Right atrium auricular region (tissue), 2 donors: ENCODE results near the gene SLC6A16. TPM values are rescaled to one million over a fixed set of nuclear protein-coding genes. Genes with fewer than 3 reads are reported as not detected.
"Not testable (repeated sequence)": the region's sequence is repeated elsewhere in the genome, so short reads cannot be mapped to it uniquely, and the experiment has no call there.

Experiments used
- DNase-seq: peaks from one replicate; pipeline ENCODE4 v3.0.0-alpha.2; 2019; ENCODE audit warnings: low spot score
- H3K27ac ChIP-seq, 2 donors: fragments of 200-600 bp; sonication (generic); 1 replicate in 1 of 2; 2 replicates in 1 of 2; pipeline ENCODE4 v1.5.1; 2016 to 2019
- H3K27me3 ChIP-seq, 2 donors: fragments of 200-600 bp; sonication (generic); one replicate each; pipeline versions ENCODE4 v1.5.1 to v1.6.0; 2017 to 2019
- H3K36me3 ChIP-seq: fragments of 200-600 bp; sonication (generic); one replicate; pipeline ENCODE4 v1.5.1; 2016
- H3K4me1 ChIP-seq, 2 donors: fragments of 200-600 bp; sonication (generic); one replicate each; pipeline versions ENCODE4 v1.5.1 to v1.6.0; 2017 to 2019
- H3K4me3 ChIP-seq, 2 donors: fragments of 200-600 bp; sonication (generic); 1 replicate in 1 of 2; 2 replicates in 1 of 2; pipeline ENCODE4 v1.5.1; 2017 to 2019; ENCODE audit warnings: mild to moderate bottlenecking in 1 of 2, moderate library complexity in 1 of 2
- H3K9me3 ChIP-seq, 2 donors: fragments of 200-600 bp; sonication (generic); one replicate each; pipeline ENCODE4 v1.5.1; 2019
- CTCF ChIP-seq, 2 donors: fragments of 200-600 bp; sonication (generic); IDR thresholded peaks; one replicate each; pipeline ENCODE4 v1.5.1; 2019; ENCODE audit warnings: antibody characterized with exemption in 2 of 2
- total RNA-seq, 2 donors: library from RNA; depleted of rRNA; stranded (reverse); fragments of >200 nt; gene quantifications; one replicate each; pipeline ENCODE4 v1.1.0, GENCODE V29; 2016

Gene SLC6A16
- total RNA-seq, 2 donors from 2014 or later = 0.56 to 0.90 TPM

DNA sequence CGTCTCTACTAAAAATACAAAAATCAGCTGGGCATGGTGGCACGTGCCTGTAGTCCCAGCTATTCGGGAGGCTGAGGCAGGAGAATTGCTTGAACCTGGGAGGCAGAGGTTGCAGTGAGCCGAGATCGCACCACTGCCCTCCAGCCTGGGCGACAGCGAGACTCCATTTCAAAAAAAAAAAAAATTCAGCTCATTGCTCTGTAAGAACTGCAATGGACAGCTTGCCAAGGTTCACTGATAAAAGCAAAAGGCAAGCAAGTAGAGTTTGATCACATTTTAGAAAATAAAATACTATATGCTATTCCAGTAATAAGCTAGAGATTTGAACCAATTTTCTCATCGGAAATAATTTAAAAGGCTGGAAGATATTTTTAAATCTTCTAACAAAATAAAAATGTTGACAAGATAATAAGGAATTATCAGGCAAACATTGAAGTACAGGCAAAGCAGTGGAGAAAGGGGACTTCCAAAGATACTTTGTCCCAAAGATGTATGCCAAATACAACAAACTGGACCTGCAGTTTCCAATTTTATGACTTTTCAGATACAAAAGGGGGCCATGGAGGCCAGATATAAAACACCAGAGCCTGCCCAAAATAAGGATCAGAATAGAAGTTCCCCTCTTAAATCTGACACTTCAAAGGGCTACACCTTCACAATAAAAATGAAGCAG is 29.6 kb downstream of the SLC6A16 start:
- no peak for DNase-seq
- no peak overlapping the region for H3K27ac ChIP-seq
- H3K4me3 ChIP-seq = no peak overlapping the region
- TF ChIP-seq CTCF (IDR thresholded peaks at IDR 0.05) = no peak
- no peaks in the 10 kb centered on the region for H3K9me3 ChIP-seq
- H3K36me3 ChIP-seq = peaks cover 6% of the 10 kb centered on the region
- no peaks in the 10 kb centered on the region for H3K4me1 ChIP-seq
- H3K27me3 ChIP-seq = no peaks in the 10 kb centered on the region

GRCh38 chr19:49294401-49294800 is 30.6 kb downstream of the SLC6A16 start:
- Histone ChIP-seq H3K27me3 (no peaks in the 10 kb centered on the region), H3K4me3 (no peak overlapping the region), H3K4me1 (no peaks in the 10 kb centered on the region), H3K36me3 (peaks cover 6% of the 10 kb centered on the region), H3K27ac (no peak overlapping the region), H3K9me3 (no peaks in the 10 kb centered on the region)
- TF ChIP-seq CTCF (IDR thresholded peaks at IDR 0.05) = no peak
- no peak for DNase-seq

- DNase-seq = no peak
- Histone ChIP-seq H3K36me3 (peaks cover 6% of the 10 kb centered on the region), H3K27me3 (no peaks in the 10 kb centered on the region), H3K4me1 (no peaks in the 10 kb centered on the region), H3K4me3 (no peak overlapping the region), H3K27ac (no peak overlapping the region), H3K9me3 (no peaks in the 10 kb centered on the region)
- TF ChIP-seq CTCF (IDR thresholded peaks at IDR 0.05) = no peak
These were observed 34.5 kb downstream of the SLC6A16 start for GRCh38 chr19:49290517-49290916.

GRCh38 chr19:49289286-49289685 is 35.7 kb downstream of the SLC6A16 start:
- not testable (repeated sequence) for H3K27me3 ChIP-seq, DNase-seq, H3K4me1 ChIP-seq, H3K27ac ChIP-seq, H3K9me3 ChIP-seq, H3K36me3 ChIP-seq, H3K4me3 ChIP-seq

GRCh38 chr19:49288205-49288604 is 36.8 kb downstream of the SLC6A16 start:
- H3K27me3 ChIP-seq, H3K9me3 ChIP-seq, H3K36me3 ChIP-seq, H3K27ac ChIP-seq, DNase-seq, H3K4me1 ChIP-seq, H3K4me3 ChIP-seq: not testable (repeated sequence)

GRCh38 chr19:49287141-49287770 is 37.7 kb downstream of the SLC6A16 start:
- TF ChIP-seq CTCF (IDR thresholded peaks at IDR 0.05) = no peak
- no peaks in the 10 kb centered on the region for H3K36me3 ChIP-seq
- no peaks in the 10 kb centered on the region for H3K4me1 ChIP-seq
- H3K27me3 ChIP-seq = no peaks in the 10 kb centered on the region
- no peak for DNase-seq
- no peaks in the 10 kb centered on the region for H3K9me3 ChIP-seq
- H3K4me3 ChIP-seq = no peak overlapping the region
- no peak overlapping the region for H3K27ac ChIP-seq

DNA sequence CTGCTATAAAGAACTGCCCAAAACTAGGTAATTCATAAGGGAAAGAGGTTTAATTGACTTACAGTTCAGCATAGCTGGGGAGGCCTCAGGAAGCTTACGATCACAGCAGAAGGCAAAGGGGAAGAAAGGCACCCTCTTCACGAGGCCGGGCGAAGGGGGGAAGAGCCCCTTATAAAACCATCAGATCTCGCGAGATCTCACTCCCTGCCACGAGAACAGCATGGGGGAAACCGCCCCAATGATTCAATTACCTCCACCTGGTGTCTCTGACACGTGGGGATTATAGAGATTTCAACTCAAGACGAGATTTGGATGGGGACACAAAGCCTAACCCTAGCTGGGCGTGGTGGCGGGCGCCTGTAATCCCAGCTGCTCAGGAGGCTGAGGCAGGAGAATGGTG is 42.8 kb downstream of the SLC6A16 start:
- no peak for DNase-seq
- no peak for TF ChIP-seq CTCF (IDR thresholded peaks at IDR 0.05)
- Histone ChIP-seq H3K27me3 (no peaks in the 10 kb centered on the region), H3K4me1 (no peaks in the 10 kb centered on the region), H3K36me3 (no peaks in the 10 kb centered on the region), H3K27ac (no peak overlapping the region), H3K4me3 (no peak overlapping the region), H3K9me3 (no peaks in the 10 kb centered on the region)
